NCI-H526 treated with DMSO at 0.1 percent for 48 hours (cell line): ENCODE measurements around the gene NTN3.

ENCODE experiments used
- DNase-seq: peaks from one replicate; lab custom pipeline; 2025; lab: John Stamatoyannopoulos, UW

The NTN3 gene

GRCh38 chr16:2466667-2467527 lies 4.2 kb upstream of the NTN3 start:
- no peak for DNase-seq

- DNase-seq, result peak; percentile 41
These were observed 3.4 kb upstream of the NTN3 start for GRCh38 chr16:2467528-2468232.

GRCh38 chr16:2468233-2468724 lies 2.8 kb upstream of the NTN3 start:
- DNase-seq, result no peak

GRCh38 chr16:2468725-2469398 lies 2.2 kb upstream of the NTN3 start:
- peak; percentile 88 for DNase-seq

- no peak for DNase-seq
These were observed 1.5 kb upstream of the NTN3 start for GRCh38 chr16:2469399-2470233.

GRCh38 chr16:2470234-2470601 lies 879 bp upstream of the NTN3 start:
- no peak for DNase-seq

GRCh38 chr16:2470603-2471015 lies 488 bp upstream of the NTN3 start:
- DNase-seq, result no peak

GRCh38 chr16:2471653-2472487 lies 773 bp downstream of the NTN3 start:
- no peak for DNase-seq

GRCh38 chr16:2472488-2472864 lies 1.4 kb downstream of the NTN3 start:
- no peak for DNase-seq

- DNase-seq, result no peak
These were observed 1.9 kb downstream of the NTN3 start for GRCh38 chr16:2472885-2473445.

GRCh38 chr16:2473446-2473926 lies 2.4 kb downstream of the NTN3 start:
- DNase-seq, result no peak

- no peak for DNase-seq
These were observed 3.1 kb downstream of the NTN3 start for GRCh38 chr16:2473999-2474876.

- DNase-seq, result no peak
These were observed 3.8 kb downstream of the NTN3 start, which contains the start of gene TBC1D24 for GRCh38 chr16:2474877-2475412. Gene TBC1D24, plus strand, starts transcription at chr16:2475127. Its CDS starts 21,022 bp downstream, at chr16:2496149.

- no peak for DNase-seq
These were observed 4.6 kb downstream of the NTN3 start for GRCh38 chr16:2475413-2476344.

GRCh38 chr16:2476345-2476720 lies 5.2 kb downstream of the NTN3 start:
- DNase-seq, result no peak

- DNase-seq, result no peak
These were observed 5.6 kb downstream of the NTN3 start for GRCh38 chr16:2476741-2477140.

GRCh38 chr16:2477327-2477726 lies 6.2 kb downstream of the NTN3 start:
- DNase-seq, result no peak

- DNase-seq, result no peak
These were observed 7.2 kb downstream of the NTN3 start for GRCh38 chr16:2478279-2478678.
